GM18858 (cell line): Measurements from ENCODE around the gene SRD5A2.

Source experiments
- ATAC-seq: cut with Tn5 transposase; IDR thresholded peaks from one replicate; pipeline ENCODE4 v1.9.1; 2021; ENCODE audit not compliant: unreplicated experiment

SRD5A2 gene, protein sequence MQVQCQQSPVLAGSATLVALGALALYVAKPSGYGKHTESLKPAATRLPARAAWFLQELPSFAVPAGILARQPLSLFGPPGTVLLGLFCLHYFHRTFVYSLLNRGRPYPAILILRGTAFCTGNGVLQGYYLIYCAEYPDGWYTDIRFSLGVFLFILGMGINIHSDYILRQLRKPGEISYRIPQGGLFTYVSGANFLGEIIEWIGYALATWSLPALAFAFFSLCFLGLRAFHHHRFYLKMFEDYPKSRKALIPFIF

DNA sequence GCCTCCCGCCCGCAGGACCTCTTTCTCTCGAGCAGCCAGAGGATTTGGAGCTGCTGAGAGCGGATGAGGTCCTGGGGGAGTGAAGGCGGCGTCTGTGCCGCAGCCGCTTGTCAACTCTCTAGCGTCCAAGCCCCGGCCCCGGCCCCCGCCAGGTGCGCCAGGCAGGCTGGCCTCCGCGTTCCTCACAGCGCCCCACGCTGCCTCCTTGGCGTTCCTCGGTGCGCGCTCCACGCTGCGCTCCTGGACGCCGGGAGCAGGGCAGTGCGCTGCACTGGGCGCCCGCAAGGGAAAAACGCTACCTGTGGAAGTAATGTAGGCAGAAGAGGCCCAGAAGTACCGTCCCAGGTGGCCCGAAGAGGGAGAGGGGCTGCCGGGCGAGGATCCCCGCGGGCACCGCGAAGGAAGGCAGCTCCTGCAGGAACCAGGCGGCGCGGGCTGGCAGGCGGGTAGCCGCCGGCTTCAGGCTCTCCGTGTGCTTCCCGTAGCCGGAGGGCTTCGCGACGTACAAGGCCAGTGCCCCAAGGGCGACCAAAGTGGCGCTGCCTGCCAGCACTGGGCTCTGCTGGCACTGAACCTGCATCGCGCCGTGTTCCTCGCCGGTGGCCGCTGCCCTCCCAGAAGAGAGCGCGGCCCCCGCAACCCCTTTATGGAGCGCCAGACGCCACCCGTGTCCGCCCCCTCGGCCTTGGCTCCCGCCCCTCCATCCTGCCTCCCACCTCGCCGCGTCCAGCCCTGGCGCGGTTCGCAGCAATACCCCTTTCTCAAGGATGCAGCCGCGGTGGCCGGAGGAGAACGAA lies at the start of gene SRD5A2:
Gene SRD5A2, minus strand, starts transcription at position 618 of the 797 bp plus-strand sequence. Its CDS starts 38 bp downstream, at position 580.
- ATAC-seq: no peak

DNA sequence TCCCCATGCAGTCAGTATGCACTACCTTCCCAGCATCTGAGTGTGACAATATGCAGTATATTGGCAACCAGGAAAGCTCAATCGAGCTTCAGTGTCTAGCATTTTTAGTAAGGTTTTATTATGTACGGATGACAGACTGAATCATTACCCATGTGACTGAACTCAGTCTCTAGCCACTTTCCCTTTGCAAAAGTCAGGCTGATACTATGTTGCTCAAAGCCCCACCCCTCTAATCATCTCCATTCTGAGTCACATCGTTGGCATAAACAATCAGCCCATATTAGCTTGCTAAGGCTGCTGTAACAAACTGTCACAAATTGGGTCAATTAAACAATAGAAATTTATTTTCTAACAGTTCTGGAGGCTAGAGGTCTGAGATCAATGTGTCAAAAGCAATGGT lies 25.8 kb upstream of the SRD5A2 start:
- no peak for ATAC-seq

DNA sequence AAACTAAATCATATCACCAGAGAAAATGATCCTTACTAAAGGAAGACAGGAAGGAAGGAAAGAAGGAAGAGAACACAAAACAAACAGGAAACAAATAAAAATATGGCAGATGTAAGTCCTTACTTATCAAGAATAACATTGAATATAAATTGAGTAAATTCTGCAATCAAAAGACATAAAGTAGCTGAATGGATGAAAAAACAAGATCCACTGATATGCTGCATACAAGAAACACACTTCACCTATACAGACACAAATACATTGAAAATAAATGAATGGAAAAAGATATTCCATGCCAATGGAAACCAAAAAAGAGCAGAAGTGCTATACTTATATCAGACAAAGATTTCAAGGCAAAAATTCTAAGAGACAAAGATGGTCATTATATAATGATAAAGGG lies 18.0 kb upstream of the SRD5A2 start:
- ATAC-seq: no peak

DNA sequence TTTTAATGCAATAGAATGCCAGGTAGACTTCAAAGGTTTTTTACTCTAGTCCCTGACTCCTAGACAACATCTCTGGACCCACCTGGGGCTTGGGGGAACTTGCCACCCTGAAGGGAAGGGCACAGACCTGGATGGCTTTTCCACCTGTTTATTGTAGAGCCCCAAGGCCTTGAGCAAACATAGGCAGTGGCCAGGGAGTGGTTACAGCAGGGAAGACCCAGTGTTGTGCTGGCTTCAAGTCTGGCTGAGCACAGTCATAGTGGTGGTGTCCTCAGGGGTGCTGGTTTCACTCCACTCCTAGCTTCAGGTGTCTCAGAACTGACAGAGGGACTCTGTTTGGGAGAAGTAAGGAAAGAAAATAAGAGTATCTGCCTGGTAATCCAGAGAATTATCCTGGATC lies 5.5 kb upstream of the SRD5A2 start:
- no peak for ATAC-seq

DNA sequence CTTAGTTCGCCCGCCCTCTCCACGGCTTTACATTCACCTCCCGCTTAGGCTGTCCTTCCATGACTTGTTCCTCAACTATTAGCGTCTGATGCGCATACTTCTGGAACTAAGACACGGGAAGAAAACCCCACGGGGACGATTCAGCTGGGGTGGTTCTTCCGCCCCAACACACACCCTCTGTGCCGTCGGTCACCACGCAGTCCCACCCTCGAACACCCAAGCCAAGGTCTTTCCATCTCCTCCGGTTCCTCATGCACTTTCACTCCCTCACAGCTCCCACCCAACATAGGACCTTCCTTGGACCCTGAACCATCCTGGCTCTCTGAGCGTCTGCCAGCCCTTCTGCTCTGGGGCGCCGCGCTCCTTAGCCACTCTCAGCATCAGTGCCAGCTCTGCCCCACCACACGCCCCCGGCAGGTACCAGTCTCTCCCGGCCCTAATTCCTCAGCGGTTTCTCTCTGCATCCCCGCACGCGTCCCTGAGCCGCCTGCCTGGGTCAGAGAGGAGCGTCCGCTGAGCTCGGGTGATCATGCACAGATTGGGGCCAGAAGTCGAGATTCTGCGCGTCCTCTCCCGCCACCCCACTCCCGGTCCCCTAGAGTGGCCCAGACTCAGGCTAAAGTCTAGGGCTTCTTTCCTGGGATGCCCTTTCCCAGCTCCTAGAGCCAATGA lies 522 bp upstream of the SRD5A2 start:
- ATAC-seq: no peak

DNA sequence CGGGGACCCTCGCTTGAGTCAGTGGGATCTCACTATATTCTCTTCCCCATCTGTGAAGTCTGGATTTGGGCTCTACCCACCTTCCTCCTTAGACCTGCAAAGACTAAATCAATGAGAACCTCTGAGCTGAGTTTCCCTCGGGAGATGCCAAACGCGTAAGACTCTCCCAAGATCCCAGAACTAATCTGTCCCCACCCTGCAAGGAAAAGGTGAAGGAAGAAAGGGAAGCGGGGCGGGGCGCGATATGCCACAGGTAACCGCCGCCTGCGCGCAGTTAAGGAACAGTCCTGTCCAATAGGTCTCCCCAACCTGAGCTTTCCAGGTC lies 780 bp downstream of the SRD5A2 start:
- no peak for ATAC-seq

DNA sequence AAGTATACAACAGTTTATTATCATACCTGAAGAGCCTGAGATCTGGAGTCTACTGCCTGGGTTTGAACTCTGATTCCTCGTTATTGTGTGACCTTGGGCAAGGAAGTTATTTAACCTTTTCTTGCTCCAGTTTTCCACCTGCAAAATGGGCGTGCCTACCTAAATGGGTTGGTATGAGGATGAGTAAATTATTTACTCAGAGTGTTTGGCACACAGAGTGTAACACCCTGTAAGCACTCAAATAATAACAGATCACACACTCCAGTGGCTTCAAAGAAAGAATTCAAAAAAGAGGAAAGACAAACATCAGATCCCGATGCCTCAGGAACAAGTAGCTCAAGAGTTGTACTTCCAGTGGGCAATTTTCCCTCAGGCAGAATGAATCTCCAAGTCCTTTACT lies 2.4 kb downstream of the SRD5A2 start:
- no peak for ATAC-seq

DNA sequence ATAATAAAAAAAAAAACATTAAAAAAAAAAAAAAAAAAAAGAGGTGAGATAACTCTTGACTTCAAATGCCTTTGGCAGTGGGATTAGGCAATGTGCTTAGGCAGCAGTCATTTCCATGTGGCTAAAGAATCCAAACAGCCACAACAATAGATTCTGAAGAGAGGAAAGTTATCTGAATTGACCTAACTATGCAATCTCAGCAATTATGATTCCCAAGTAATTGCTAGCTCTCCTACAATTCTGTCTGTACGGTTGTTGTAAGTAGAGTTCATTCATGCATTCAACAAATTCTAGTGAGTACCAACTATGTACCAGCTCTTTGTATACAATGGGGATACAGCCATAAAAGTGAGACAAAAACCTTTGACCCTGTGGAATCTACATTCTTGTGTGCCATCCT lies 3.6 kb downstream of the SRD5A2 start:
- ATAC-seq: no peak

DNA sequence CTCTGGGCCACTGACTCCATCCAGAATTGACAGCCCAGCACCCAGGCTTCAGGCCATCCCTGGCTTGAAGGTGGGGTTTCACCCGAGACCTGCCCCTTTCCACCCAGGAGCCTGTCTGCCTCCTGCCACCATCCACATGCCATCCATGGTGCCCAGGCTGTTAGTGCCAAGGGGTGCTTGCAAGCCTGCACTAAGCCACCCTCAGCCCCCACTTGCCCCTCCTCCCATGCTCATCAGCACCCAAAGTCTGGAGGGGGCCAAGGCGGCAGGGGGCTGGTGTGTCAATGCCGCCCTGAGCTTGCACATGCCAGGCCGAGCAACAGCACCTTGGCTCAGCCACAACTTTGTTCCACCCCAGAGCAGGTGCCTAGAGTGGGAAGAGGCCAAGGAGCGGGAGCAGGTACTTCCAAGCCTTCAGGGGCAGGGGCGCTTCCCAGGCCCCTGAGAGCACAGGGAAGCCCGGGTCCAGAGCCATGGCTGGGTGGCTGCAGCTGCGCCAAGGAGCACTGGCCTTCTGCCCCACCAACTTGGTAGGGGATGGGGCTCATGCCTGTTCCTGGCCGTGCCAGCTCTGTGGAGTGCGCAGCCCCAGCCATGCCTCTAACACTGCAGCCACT lies 12.0 kb downstream of the SRD5A2 start:
- ATAC-seq: no peak

DNA sequence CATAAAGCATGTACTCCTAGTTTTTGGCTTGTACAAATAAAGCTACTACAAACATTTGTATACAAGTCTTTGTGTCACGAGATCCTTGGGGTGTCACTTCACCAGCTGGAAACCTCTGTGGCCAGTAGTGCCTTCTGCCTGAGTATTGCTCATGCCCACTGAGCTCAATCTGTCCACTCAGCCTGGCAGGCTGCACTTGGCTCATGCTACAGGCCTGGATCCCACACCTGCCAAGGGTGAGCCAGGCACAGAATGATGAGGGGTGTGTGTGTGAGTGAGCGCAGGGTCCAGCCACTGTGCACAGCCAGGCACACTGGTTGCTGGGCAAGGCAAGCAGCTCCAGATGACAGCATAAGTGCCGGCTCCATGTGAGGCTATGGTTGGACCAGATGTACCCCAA lies 13.1 kb downstream of the SRD5A2 start:
- ATAC-seq: no peak

DNA sequence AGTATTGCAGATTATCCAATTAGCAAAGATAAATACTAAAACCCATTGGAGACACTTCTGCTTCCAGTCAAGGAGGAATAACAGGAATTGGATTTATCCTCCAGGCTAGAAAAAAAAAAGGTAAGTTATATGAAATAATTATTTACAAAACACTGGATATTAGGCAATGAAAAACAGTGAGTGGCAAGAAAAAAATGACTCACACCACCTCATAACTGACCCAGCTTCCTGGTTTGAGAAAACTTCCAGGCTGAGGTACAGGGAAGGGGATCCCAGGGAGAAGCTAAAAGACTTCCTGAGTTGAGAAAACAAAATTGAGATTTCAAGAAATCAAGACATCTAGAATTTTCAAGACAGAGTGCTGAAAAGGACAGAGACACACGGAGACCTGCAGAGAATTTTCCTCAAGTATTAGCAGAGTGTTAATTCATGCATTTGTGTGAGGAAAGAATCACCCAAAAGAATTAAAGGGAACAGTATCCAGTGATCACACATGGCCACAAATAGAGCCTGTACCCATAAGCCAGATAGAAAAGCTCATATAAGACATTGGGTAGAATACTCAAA lies 17.4 kb downstream of the SRD5A2 start:
- no peak for ATAC-seq

DNA sequence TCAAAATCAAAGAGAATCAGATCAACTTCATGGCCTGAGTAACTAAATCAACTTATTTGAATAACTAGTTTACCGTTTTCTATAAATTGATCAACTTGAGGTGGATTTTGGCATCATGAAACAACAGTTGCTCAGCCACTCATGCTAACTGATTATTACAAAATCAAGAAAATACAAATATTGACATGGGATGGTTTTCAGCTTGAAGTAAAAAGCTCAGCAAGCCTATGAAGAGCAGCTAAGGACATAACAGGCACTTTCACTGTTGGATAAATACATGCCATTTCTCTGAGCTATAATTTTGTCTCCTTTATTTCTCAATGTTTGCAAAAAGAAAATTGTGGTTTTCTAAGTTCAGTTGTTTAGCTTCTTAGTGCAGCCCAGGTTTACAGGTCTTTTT lies 18.9 kb downstream of the SRD5A2 start:
- no peak for ATAC-seq

DNA sequence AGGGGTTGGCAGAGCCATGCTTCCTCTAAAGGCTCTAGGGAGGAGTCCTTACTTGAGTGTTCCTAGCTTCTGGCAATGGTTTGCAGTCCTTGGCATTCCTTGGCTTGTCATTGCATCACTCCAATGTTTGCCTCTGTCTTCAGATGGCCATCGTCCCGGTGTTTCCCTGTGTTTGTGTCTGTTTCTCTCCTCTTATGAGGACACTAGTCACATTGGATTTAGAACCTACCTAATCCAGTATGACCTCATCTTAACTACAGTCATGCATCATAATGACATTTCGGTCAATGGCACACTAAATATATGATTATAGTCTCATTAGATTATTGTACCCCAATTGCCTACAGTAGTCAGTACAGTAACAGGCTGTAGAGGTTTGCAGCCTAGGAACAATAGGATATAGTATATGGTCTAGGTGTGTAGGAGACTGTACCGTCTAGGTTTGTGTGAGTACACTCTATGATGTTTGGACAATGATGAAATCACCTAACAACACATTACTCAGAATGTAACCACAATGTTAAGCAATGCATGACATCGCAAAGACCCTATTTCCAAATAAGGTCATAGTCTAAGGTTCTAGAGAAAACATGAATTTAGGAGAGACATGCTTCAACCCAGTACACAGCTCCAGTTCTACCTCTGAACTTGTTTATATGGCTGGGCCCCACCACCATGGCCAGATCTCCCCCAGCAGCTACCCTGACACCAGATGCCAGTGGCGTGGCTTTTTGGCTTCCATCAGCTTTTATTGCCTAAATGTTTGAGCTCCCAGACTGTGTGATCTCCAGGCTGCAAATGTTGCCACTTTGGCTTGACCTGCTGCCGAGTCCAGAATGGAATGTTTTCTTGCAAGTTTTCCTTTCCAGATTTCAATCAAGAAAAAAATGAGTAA lies 22.1 kb downstream of the SRD5A2 start:
- ATAC-seq: no peak

DNA sequence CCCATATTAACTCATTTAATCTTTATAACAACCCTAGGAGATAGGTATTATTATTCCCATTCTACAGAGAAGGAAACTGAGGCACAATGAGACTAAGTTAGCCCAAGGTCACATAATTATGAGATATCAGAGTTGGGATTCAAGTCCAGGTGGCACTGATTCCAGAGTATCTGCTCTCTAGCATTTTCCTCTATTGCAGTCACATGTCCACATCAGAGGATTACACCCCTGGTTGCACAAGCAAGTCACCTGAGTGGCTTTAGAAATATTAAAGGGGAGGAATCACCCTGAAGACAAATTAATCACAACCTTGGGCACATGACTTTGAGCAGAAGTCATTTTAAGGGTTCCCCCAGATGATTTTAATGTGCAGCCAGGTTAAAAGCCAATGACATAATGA lies 23.8 kb downstream of the SRD5A2 start:
- no peak for ATAC-seq

DNA sequence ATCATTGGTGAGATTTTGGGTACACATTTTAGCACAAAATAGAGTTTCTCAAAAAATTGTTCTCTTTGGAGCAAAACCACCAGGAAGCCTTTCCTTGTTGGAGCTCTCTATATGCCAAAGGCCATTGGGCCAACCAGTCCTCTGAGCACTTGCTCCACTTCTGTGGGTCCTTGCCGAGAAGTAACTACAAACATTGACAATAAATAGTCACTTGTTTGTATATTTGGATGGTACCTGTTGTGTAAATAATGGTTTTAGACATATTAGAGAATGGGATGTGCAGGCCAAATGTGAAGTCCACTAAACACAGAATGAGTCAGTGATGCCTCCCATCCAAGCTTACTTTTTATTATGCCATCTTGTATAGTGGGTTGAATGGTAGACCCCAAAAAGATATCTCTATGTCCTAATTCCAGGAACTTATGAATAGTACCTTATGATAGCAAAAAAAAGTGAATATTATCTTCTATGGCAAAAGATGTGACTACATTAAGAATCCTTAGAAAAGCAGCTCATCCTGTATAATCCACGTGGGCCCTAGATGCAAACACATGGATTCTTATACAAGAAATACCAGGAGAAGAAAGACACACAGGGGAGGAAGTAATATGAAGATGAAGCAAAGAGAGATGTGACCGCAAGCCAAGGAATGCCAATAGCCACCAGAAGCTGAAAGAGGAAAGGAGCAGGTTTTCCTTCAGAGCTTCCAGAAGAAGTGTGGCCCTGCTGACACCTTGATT lies 24.6 kb downstream of the SRD5A2 start:
- ATAC-seq: no peak

DNA sequence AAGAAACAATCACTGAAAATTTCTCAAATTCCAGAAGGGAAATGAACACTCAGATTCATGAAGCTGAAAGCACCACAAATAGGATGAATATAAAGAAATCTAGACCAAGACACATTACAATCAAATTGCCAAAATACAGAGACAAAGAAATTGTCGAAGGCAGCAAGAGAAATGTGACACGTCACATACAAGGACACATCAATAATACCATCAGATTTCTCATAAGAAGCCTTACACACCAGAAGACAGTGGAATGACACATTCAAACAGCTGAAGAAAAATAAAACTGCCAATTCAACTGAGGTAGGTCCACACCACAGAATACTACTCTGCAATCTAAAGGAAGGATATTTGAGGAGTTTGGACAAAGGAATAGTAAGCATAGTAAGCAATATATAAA lies 27.4 kb downstream of the SRD5A2 start:
- ATAC-seq: no peak

DNA sequence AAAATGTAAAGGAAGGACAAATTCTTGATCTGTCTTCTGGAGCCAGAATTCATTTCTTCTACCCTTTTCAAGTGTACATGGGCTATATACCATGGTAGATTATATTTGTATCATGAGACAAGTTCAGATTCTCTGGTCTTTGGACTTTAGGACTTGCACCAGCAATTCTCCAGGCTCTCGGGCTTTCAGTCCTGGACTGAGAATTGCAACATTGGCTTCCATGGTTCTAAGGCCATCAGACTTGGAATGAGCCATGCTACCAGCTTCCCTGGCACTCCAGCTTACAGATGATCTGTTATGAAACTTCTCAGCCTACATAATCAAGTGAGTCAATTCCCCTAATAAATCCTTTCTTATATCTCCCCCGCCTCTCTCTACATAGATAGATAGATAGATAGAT lies 33.3 kb downstream of the SRD5A2 start:
- ATAC-seq: no peak

DNA sequence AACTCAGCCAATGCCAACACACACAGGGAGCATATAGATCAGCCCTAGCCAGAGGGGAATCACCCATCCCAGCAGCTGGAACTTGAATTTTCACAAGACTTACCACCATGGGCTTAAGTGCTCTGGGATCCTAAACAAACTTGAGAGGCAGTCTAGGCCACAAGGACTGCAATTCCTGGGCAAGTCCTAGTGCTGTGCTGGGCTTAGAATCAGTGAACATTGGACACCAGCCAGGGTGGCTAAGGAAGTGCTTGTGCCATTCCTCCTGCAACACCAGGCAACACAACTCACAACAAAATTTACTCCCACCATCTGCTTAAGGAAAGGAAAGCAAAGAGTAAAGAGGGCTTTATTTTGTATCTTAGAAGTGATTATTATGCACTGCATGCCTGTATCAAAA lies 38.9 kb downstream of the SRD5A2 start:
- no peak for ATAC-seq

DNA sequence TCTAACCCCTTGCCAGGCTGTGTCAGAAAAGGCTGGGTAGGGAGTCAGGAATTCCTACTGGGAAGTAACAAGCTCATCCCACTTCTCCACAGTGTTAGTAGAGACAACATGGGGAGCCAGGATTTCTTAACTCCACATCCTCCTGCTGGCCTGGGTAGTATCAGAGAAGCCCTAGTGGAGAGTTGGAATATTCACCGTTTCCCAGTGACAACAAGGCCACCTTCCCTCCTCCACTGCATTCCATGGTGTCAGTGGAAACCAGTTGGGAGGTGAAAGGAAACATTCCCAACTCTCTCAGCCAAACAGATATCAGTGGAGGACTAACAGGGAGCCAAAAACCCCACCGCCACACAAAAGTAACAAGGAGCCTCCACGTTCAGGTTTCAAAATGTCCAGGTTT lies 41.2 kb downstream of the SRD5A2 start:
- ATAC-seq: no peak

DNA sequence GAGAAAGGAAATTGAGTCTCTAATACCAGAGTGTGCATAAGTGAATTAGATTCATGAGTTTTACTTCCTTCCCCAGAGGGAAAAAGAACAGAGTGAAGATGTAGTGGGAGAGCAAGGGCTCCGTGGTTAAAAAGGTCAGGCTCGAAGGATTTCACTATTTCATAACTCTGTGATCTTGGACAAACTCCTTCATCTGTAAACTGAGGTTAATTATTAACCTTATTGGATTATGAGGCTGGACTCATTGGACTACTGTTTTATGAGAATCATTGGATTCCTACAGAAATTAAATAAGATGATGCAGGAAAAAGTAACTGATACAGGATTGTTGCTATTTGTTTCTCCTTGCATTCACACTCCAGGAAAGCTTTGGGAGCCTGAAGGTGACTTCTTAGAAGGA lies 45.0 kb downstream of the SRD5A2 start:
- ATAC-seq: no peak
